Stimulated activated naive CD8-positive, alpha-beta T cell treated with anti-CD3 and anti-CD28 coated beads, Interleukin-15, Interleukin-2, amounts not matched to agents 100 ng/mL and 50 ng/mL, for 24 hours (primary cell): ENCODE data around the gene USP2.

Experiments used
- H3K27ac Mint-ChIP-seq: one replicate; pipeline ENCODE4 v1.8.0; 2021; ENCODE audit warnings: mild to moderate bottlenecking, mixed read lengths
- H3K27me3 Mint-ChIP-seq: one replicate; pipeline ENCODE4 v1.8.0; 2021; ENCODE audit warnings: mixed read lengths
- H3K36me3 Mint-ChIP-seq: one replicate; pipeline ENCODE4 v1.8.0; 2021; ENCODE audit warnings: low read depth, mixed read lengths
- H3K4me1 Mint-ChIP-seq: one replicate; pipeline ENCODE4 v1.8.0; 2021; ENCODE audit warnings: low read depth, mixed read lengths
- H3K4me3 Mint-ChIP-seq: one replicate; pipeline ENCODE4 v1.8.0; 2021; ENCODE audit warnings: mild to moderate bottlenecking, mixed read lengths
- H3K9me3 Mint-ChIP-seq: one replicate; pipeline ENCODE4 v1.8.0; 2021; ENCODE audit warnings: mixed read lengths

The USP2 gene

GRCh38 chr11:119375337-119376196, 5.9 kb downstream of the USP2 start:
- Mint-ChIP-seq H3K9me3 (no peaks in the 10 kb centered on the region), H3K27me3 (peaks cover 9% of the 10 kb centered on the region), H3K4me3 (no peak overlapping the region), H3K4me1 (no peaks in the 10 kb centered on the region), H3K36me3 (no peaks in the 10 kb centered on the region), H3K27ac (no peak overlapping the region)

GRCh38 chr11:119374632-119375336, 6.7 kb downstream of the USP2 start:
- no peaks in the 10 kb centered on the region for H3K4me1 Mint-ChIP-seq
- no peaks in the 10 kb centered on the region for H3K36me3 Mint-ChIP-seq
- no peak overlapping the region for H3K4me3 Mint-ChIP-seq
- H3K27me3 Mint-ChIP-seq = peaks cover 14% of the 10 kb centered on the region
- no peaks in the 10 kb centered on the region for H3K9me3 Mint-ChIP-seq
- no peak overlapping the region for H3K27ac Mint-ChIP-seq

GRCh38 chr11:119373921-119374631, 7.4 kb downstream of the USP2 start:
- H3K27ac Mint-ChIP-seq = no peak overlapping the region
- peaks cover 19% of the 10 kb centered on the region for H3K27me3 Mint-ChIP-seq
- no peaks in the 10 kb centered on the region for H3K9me3 Mint-ChIP-seq
- no peak overlapping the region for H3K4me3 Mint-ChIP-seq
- no peaks in the 10 kb centered on the region for H3K4me1 Mint-ChIP-seq
- no peaks in the 10 kb centered on the region for H3K36me3 Mint-ChIP-seq

- Mint-ChIP-seq H3K9me3 (no peaks in the 10 kb centered on the region), H3K4me1 (no peaks in the 10 kb centered on the region), H3K27me3 (peaks cover 19% of the 10 kb centered on the region), H3K4me3 (no peak overlapping the region), H3K27ac (no peak overlapping the region), H3K36me3 (no peaks in the 10 kb centered on the region)
Measured at GRCh38 chr11:119373059-119373920, 8.2 kb downstream of the USP2 start.

GRCh38 chr11:119372260-119373058, 9.0 kb downstream of the USP2 start:
- H3K27me3 Mint-ChIP-seq = peaks cover 19% of the 10 kb centered on the region
- H3K4me1 Mint-ChIP-seq = no peaks in the 10 kb centered on the region
- H3K27ac Mint-ChIP-seq = no peak overlapping the region
- no peaks in the 10 kb centered on the region for H3K36me3 Mint-ChIP-seq
- H3K4me3 Mint-ChIP-seq = no peak overlapping the region
- H3K9me3 Mint-ChIP-seq = no peaks in the 10 kb centered on the region

- Mint-ChIP-seq H3K4me3 (no peak overlapping the region), H3K9me3 (no peaks in the 10 kb centered on the region), H3K4me1 (no peaks in the 10 kb centered on the region), H3K36me3 (no peaks in the 10 kb centered on the region), H3K27me3 (peaks cover 25% of the 10 kb centered on the region), H3K27ac (no peak overlapping the region)
Measured at GRCh38 chr11:119371778-119372182, 9.7 kb downstream of the USP2 start.

- Mint-ChIP-seq H3K4me3 (no peak overlapping the region), H3K27me3 (peaks cover 31% of the 10 kb centered on the region)
Measured at GRCh38 chr11:119371067-119371601, 10.4 kb downstream of the USP2 start.

GRCh38 chr11:119370486-119371046, 10.9 kb downstream of the USP2 start:
- Mint-ChIP-seq H3K9me3 (no peaks in the 10 kb centered on the region), H3K36me3 (no peaks in the 10 kb centered on the region), H3K4me1 (no peaks in the 10 kb centered on the region), H3K27ac (no peak overlapping the region), H3K4me3 (no peak overlapping the region), H3K27me3 (peaks cover 34% of the 10 kb centered on the region)

More at GRCh38 chr11:119371067-119371601, 10.4 kb downstream of the USP2 start:
- H3K27ac Mint-ChIP-seq = no peak overlapping the region
- H3K9me3 Mint-ChIP-seq = no peaks in the 10 kb centered on the region
- no peaks in the 10 kb centered on the region for H3K4me1 Mint-ChIP-seq
- H3K36me3 Mint-ChIP-seq = no peaks in the 10 kb centered on the region

GRCh38 chr11:119369132-119369925, 12.2 kb downstream of the USP2 start:
- Mint-ChIP-seq H3K36me3 (no peaks in the 10 kb centered on the region), H3K4me1 (peaks cover 3% of the 10 kb centered on the region), H3K27me3 (peaks cover 47% of the 10 kb centered on the region), H3K27ac (no peak overlapping the region), H3K9me3 (no peaks in the 10 kb centered on the region), H3K4me3 (no peak overlapping the region)

GRCh38 chr11:119368121-119369034, 13.1 kb downstream of the USP2 start:
- H3K36me3 Mint-ChIP-seq = no peaks in the 10 kb centered on the region
- no peaks in the 10 kb centered on the region for H3K9me3 Mint-ChIP-seq
- H3K27me3 Mint-ChIP-seq = peaks cover 48% of the 10 kb centered on the region
- H3K27ac Mint-ChIP-seq = no peak overlapping the region
- H3K4me3 Mint-ChIP-seq = no peak overlapping the region
- H3K4me1 Mint-ChIP-seq = peaks cover 4% of the 10 kb centered on the region

GRCh38 chr11:119367661-119368120, 13.8 kb downstream of the USP2 start:
- peaks cover 52% of the 10 kb centered on the region for H3K27me3 Mint-ChIP-seq
- H3K27ac Mint-ChIP-seq = no peak overlapping the region
- no peaks in the 10 kb centered on the region for H3K9me3 Mint-ChIP-seq

More at GRCh38 chr11:119367661-119368120, 13.8 kb downstream of the USP2 start:
- H3K4me3 Mint-ChIP-seq = no peak overlapping the region
- no peaks in the 10 kb centered on the region for H3K36me3 Mint-ChIP-seq
- H3K4me1 Mint-ChIP-seq = peaks cover 7% of the 10 kb centered on the region
